B cell (primary cell): ENCODE results near the gene AGAP1. TPM values are rescaled to one million over a fixed set of nuclear protein-coding genes. Genes with fewer than 3 reads are reported as not detected.

ENCODE experiments used
- ATAC-seq: fragments of 200-7000 bp; cut with Tn5 transposase; one replicate; pipeline ENCODE4 v1.10.0; 2021; ENCODE audit warnings: low read depth, mild to moderate bottlenecking, moderate number of reproducible peaks, moderate library complexity
- CTCF ChIA-PET: fragments of 350-600 bp; sonication (Branson Sonifier 250); formaldehyde crosslinking; loops from one replicate; lab custom pipeline; 2021; ENCODE audit warnings: antibody characterized with exemption, inconsistent platforms; lab: Charles Lee
- POLR2A ChIA-PET: fragments of 350-600 bp; sonication (Branson Sonifier 250); formaldehyde crosslinking; loops from one replicate; lab custom pipeline; 2021; ENCODE audit warnings: antibody characterized with exemption; lab: Charles Lee
- DNase-seq: peaks from one replicate; pipeline ENCODE4 v3.0.0; 2013
- H2AFZ ChIP-seq: 2 replicates; pipeline ENCODE4 v1.6.1; 2012; ENCODE audit warnings: mild to moderate bottlenecking, low read depth, low read length; ENCODE audit not compliant: insufficient read depth, poor library complexity, severe bottlenecking
- H3K27ac ChIP-seq, 2 donors: 1 replicate in 1 of 2; 2 replicates in 1 of 2; pipeline ENCODE4 v1.5.1; 2012 to 2013; ENCODE audit warnings: low read length in 2 of 2, mild to moderate bottlenecking in 2 of 2, moderate library complexity in 1 of 2
- H3K27me3 ChIP-seq, 4 experiments: fragments of 200-600 bp in 1 of 4; sonication (generic) in 1 of 4; replicated peaks in 1 of 4; 1 replicate in 2 of 4; 2 replicates in 2 of 4; pipeline versions ENCODE4 v1.6.1 to v1.7.0; 2013 to 2016; ENCODE audit warnings: low read length in 3 of 4, mild to moderate bottlenecking in 2 of 4, mixed read lengths in 1 of 4, moderate library complexity in 1 of 4; ENCODE audit not compliant: insufficient read depth in 4 of 4, control insufficient read depth in 3 of 4; ENCODE audit errors: control extremely low read depth in 1 of 4
- H3K36me3 ChIP-seq, 2 experiments: replicated peaks in 1 of 2; 1 replicate in 1 of 2; 2 replicates in 1 of 2; pipeline versions ENCODE4 v1.6.1 to v1.7.1; 2013; ENCODE audit warnings: low read length in 1 of 2; ENCODE audit not compliant: insufficient read depth in 2 of 2, control insufficient read depth in 1 of 2; ENCODE audit errors: control extremely low read depth in 1 of 2, extremely low read depth in 1 of 2
- H3K4me1 ChIP-seq, 2 donors: fragments of 200-600 bp in 1 of 2; sonication (generic) in 1 of 2; 1 replicate in 1 of 2; 2 replicates in 1 of 2; pipeline versions ENCODE4 v1.5.1 to v1.6.1; 2013 to 2017; ENCODE audit warnings: low read length in 2 of 2; ENCODE audit not compliant: control insufficient read depth in 2 of 2, insufficient read depth in 2 of 2
- H3K4me2 ChIP-seq: replicated peaks from 2 replicates; pipeline ENCODE3; 2012; ENCODE audit warnings: mild to moderate bottlenecking, low read depth, low read length; ENCODE audit not compliant: poor library complexity, severe bottlenecking
- H3K4me3 ChIP-seq, 5 experiments: fragments of 200-600 bp in 1 of 5; sonication (generic) in 1 of 5; 1 replicate in 3 of 5; 2 replicates in 2 of 5; pipeline versions ENCODE4 v1.5.1 to v1.7.0; 2011 to 2016; ENCODE audit warnings: low read length in 4 of 5, mild to moderate bottlenecking in 4 of 5, low read depth in 2 of 5, control low read depth in 1 of 5, moderate library complexity in 1 of 5; ENCODE audit not compliant: insufficient read depth in 1 of 5; ENCODE audit errors: control extremely low read depth in 1 of 5, extremely low read depth in 1 of 5
- H3K79me2 ChIP-seq: fragments of 200-600 bp; sonication (generic); one replicate; pipeline ENCODE4 v1.6.0; 2016; ENCODE audit warnings: low read length; ENCODE audit not compliant: control insufficient read depth, insufficient read depth
- H3K9ac ChIP-seq: fragments of 200-600 bp; sonication (generic); 2 replicates; pipeline ENCODE4 v1.6.1; 2017; ENCODE audit warnings: mild to moderate bottlenecking, low read length, moderate library complexity
- H3K9me3 ChIP-seq, 3 donors: one replicate each; pipeline versions ENCODE4 v1.6.1 to v1.7.1; 2013; ENCODE audit warnings: low read length in 2 of 3; ENCODE audit not compliant: control insufficient read depth in 2 of 3, insufficient read depth in 1 of 3; ENCODE audit errors: control extremely low read depth in 1 of 3
- H4K20me1 ChIP-seq: 2 replicates; pipeline ENCODE4 v1.6.0; 2012; ENCODE audit warnings: mild to moderate bottlenecking, low read length; ENCODE audit not compliant: insufficient read depth, control insufficient read depth, poor library complexity, severe bottlenecking
- H3K27ac Mint-ChIP-seq: one replicate; pipeline ENCODE4 v1.8.0; 2021; ENCODE audit warnings: mixed read lengths
- H3K27me3 Mint-ChIP-seq: one replicate; pipeline ENCODE4 v1.8.0; 2021; ENCODE audit warnings: mixed read lengths
- H3K4me1 Mint-ChIP-seq: one replicate; pipeline ENCODE4 v1.8.0; 2021; ENCODE audit warnings: mixed read lengths
- H3K4me3 Mint-ChIP-seq: one replicate; pipeline ENCODE4 v1.8.0; 2021; ENCODE audit warnings: mixed read lengths
- H3K9me3 Mint-ChIP-seq: one replicate; pipeline ENCODE4 v1.8.0; 2022; ENCODE audit warnings: mixed read lengths; ENCODE audit not compliant: insufficient read depth
- EZH2 ChIP-seq: IDR thresholded peaks from 2 replicates; pipeline ENCODE4 v1.6.1; 2012; ENCODE audit warnings: borderline replicate concordance, low read depth, mild to moderate bottlenecking, moderate library complexity, low read length; ENCODE audit not compliant: insufficient read depth, poor library complexity, severe bottlenecking
- WGBS: methylation state at CpG from one replicate; pipeline ENCODE4 v1.1.5; 2013; ENCODE audit warnings: missing lambda C conversion rate; ENCODE audit not compliant: insufficient coverage; 5-methylcytosine and 5-hydroxymethylcytosine counted together
- intact Hi-C: fragments of 100-400 bp; cut with micrococcal nuclease; formaldehyde crosslinking; loops from one replicate; pipeline ENCODE4 v1.10.0; 2022
- polyA plus RNA-seq: library from polyadenylated mRNA; depleted of rRNA; stranded (reverse); fragments of >200 nt; gene quantifications from 2 replicates; pipeline ENCODE4 v1.2.3, GENCODE V29; 2012
- total RNA-seq, 2 donors: library from RNA; stranded (reverse); fragments of 120-200 nt in 1 of 2; gene quantifications; 1 replicate in 1 of 2; 2 replicates in 1 of 2; pipeline versions ENCODE4 v1.2.3 to v1.2.4, GENCODE V29; 2013 to 2022
- TF ChIP-seq, protein P1 (sequence below): fragments of 200-600 bp; IDR thresholded peaks from one replicate; pipeline ENCODE4 v1.8.0; 2022; ENCODE audit warnings: antibody characterized with exemption, mild to moderate bottlenecking

The AGAP1 gene
- total and polyA plus RNA-seq, 2 donors (not counting 1 experiment from before 2014, with no cell fraction given), result 0.01 TPM; not detected in 1

DNA sequence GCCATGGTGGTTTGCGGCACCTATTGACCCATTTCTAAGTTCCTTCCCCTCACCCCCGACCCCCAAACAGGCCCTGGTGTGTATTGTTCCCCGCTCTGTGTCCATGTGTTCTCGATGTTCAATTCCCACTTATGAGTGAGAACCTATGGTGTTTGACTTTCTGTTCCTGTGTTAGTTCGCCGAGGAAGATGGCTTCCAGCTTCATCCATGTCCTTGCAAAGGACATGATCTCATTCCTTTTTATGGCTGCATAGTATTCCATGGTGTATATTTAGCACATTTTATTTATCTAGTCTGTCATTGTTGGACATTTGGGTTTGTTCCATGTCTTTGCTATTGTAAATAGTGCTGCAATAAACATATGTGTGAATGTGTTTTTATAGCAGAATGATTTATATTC lies 490.7 kb downstream of the AGAP1 start:
- H3K4me1 Mint-ChIP-seq, result no peaks in the 10 kb centered on the region
- DNase-seq (no peak), ATAC-seq (no peak)
- no peaks in the 10 kb centered on the region for H3K4me1 ChIP-seq
- CTCF ChIA-PET, result no interaction called here
- peaks cover 0 to 4% (median 0%) of the 10 kb centered on the region in 4 experiments for H3K27me3 ChIP-seq
- POLR2A ChIA-PET, result no interaction called here
- TF ChIP-seq, protein P1, sequence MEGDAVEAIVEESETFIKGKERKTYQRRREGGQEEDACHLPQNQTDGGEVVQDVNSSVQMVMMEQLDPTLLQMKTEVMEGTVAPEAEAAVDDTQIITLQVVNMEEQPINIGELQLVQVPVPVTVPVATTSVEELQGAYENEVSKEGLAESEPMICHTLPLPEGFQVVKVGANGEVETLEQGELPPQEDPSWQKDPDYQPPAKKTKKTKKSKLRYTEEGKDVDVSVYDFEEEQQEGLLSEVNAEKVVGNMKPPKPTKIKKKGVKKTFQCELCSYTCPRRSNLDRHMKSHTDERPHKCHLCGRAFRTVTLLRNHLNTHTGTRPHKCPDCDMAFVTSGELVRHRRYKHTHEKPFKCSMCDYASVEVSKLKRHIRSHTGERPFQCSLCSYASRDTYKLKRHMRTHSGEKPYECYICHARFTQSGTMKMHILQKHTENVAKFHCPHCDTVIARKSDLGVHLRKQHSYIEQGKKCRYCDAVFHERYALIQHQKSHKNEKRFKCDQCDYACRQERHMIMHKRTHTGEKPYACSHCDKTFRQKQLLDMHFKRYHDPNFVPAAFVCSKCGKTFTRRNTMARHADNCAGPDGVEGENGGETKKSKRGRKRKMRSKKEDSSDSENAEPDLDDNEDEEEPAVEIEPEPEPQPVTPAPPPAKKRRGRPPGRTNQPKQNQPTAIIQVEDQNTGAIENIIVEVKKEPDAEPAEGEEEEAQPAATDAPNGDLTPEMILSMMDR, result no peak
- TF ChIP-seq EZH2, result no peak
- no peak overlapping the region for H3K27ac Mint-ChIP-seq
- H3K4me2 ChIP-seq, result no peak overlapping the region
- peaks cover 0 to 10% (median 0%) of the 10 kb centered on the region in 3 donors for H3K9me3 ChIP-seq
- no peak overlapping the region for H2AFZ ChIP-seq
- H3K27ac ChIP-seq, result no peak overlapping the region
- no peak overlapping the region for H3K4me3 Mint-ChIP-seq
- no peaks in the 10 kb centered on the region for H4K20me1 ChIP-seq
- 94% methylated on average over 2 of the region's 6 CpGs for WGBS
- no peak overlapping the region for H3K9ac ChIP-seq
- no peaks in the 10 kb centered on the region for H3K9me3 Mint-ChIP-seq
- intact Hi-C loops, result no loop called here
- no peak overlapping the region for H3K4me3 ChIP-seq
- H3K27me3 Mint-ChIP-seq, result peaks cover 2% of the 10 kb centered on the region
- no peaks in the 10 kb centered on the region for H3K36me3 ChIP-seq
- no peaks in the 10 kb centered on the region for H3K79me2 ChIP-seq

DNA sequence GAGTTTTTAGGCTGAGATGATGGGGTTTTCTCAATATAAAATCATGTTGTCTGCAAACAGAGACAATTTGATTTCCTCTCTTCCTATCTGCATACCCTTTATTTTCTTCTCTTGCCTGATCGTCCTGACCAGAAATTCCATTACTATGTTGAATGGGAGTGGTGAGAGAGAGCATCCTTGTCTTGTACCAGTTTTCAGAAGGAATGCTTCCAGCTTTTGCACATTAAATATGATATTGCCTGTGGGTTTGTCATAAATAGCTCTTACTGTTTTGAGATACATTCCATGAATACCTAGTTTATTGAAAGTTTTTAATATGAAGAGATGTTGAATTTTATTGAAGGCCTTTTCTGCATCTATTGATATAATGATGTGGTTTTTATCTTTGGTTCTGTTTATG lies 492.5 kb downstream of the AGAP1 start:
- ChIA-PET CTCF (no interaction called here), POLR2A (no interaction called here)
- H2AFZ ChIP-seq, result no peak overlapping the region
- Mint-ChIP-seq H3K27ac (no peak overlapping the region), H3K4me1 (no peaks in the 10 kb centered on the region), H3K9me3 (peaks cover 2% of the 10 kb centered on the region), H3K27me3 (peaks cover 2% of the 10 kb centered on the region), H3K4me3 (no peak overlapping the region)
- H3K27ac ChIP-seq, result no peak overlapping the region
- DNase-seq (no peak), ATAC-seq (no peak)
- no peaks in the 10 kb centered on the region for H3K4me1 ChIP-seq
- H3K4me3 ChIP-seq, result no peak overlapping the region
- TF ChIP-seq EZH2, result no peak
- TF ChIP-seq, protein P1, result no peak
- no peak overlapping the region for H3K9ac ChIP-seq
- no peaks in the 10 kb centered on the region for H4K20me1 ChIP-seq
- intact Hi-C loops, result no loop called here
- peaks cover 0 to 4% (median 0%) of the 10 kb centered on the region in 4 experiments for H3K27me3 ChIP-seq
- no peaks in the 10 kb centered on the region for H3K79me2 ChIP-seq
- peaks cover 0 to 20% (median 0%) of the 10 kb centered on the region in 3 donors for H3K9me3 ChIP-seq
- no peak overlapping the region for H3K4me2 ChIP-seq
- no peaks in the 10 kb centered on the region for H3K36me3 ChIP-seq
- no CpG with 5 or more reads among the region's 1 CpG for WGBS
